H9 (cell line): ENCODE data around the gene NCKAP5. TPM values are rescaled to one million over a fixed set of nuclear protein-coding genes. Genes with fewer than 3 reads are reported as not detected.

Experiments used
- DNase-seq: peaks from one replicate; pipeline ENCODE4 v3.0.0-alpha.2; 2017
- H2AFZ ChIP-seq: one replicate; pipeline ENCODE4 v1.6.1; 2013; ENCODE audit warnings: mild to moderate bottlenecking, low read length, control low read depth, moderate library complexity
- H2AK5ac ChIP-seq: 2 replicates; pipeline ENCODE4 v1.6.1; 2013; ENCODE audit warnings: low read length, control low read depth, mixed read lengths; ENCODE audit not compliant: insufficient read length
- H2BK120ac ChIP-seq: one replicate; pipeline ENCODE4 v1.6.1; 2013; ENCODE audit warnings: low read depth, mild to moderate bottlenecking, low read length, control low read depth, inconsistent platforms; ENCODE audit not compliant: poor library complexity, severe bottlenecking
- H2BK12ac ChIP-seq: 2 replicates; pipeline ENCODE4 v1.6.1; 2013; ENCODE audit warnings: low read length, control low read depth, mixed read lengths, low read depth; ENCODE audit not compliant: insufficient read length
- H2BK15ac ChIP-seq: 2 replicates; pipeline ENCODE4 v1.6.1; 2013; ENCODE audit warnings: low read depth, low read length, control low read depth
- H2BK20ac ChIP-seq: one replicate; pipeline ENCODE4 v1.6.1; 2013; ENCODE audit warnings: low read depth, mild to moderate bottlenecking, low read length, control low read depth, inconsistent platforms; ENCODE audit not compliant: poor library complexity, severe bottlenecking
- H2BK5ac ChIP-seq: 2 replicates; pipeline ENCODE4 v1.6.1; 2013; ENCODE audit warnings: low read length, control low read depth, mixed read lengths; ENCODE audit not compliant: insufficient read length
- H3K14ac ChIP-seq: 2 replicates; pipeline ENCODE4 v1.6.1; 2013; ENCODE audit warnings: low read length, control low read depth; ENCODE audit not compliant: insufficient read depth
- H3K18ac ChIP-seq: 2 replicates; pipeline ENCODE4 v1.6.1; 2013; ENCODE audit warnings: low read depth, mild to moderate bottlenecking, mixed read lengths, low read length, control low read depth; ENCODE audit not compliant: insufficient read length
- H3K23ac ChIP-seq: 2 replicates; pipeline ENCODE4 v1.6.1; 2013; ENCODE audit warnings: low read length, control low read depth, mixed read lengths, low read depth; ENCODE audit not compliant: insufficient read length
- H3K23me2 ChIP-seq: 2 replicates; pipeline ENCODE4 v1.6.1; 2013; ENCODE audit warnings: low read depth, mild to moderate bottlenecking, mixed read lengths, low read length, control low read depth; ENCODE audit not compliant: insufficient read length, poor library complexity, severe bottlenecking
- H3K27ac ChIP-seq: 2 replicates; pipeline ENCODE4 v1.5.1; 2013; ENCODE audit warnings: low read length, control low read depth, mixed read lengths, low read depth; ENCODE audit not compliant: insufficient read length
- H3K27me3 ChIP-seq: 2 replicates; pipeline ENCODE4 v1.6.1; 2013; ENCODE audit warnings: low read length, control low read depth, inconsistent platforms; ENCODE audit not compliant: insufficient read depth
- H3K4ac ChIP-seq: 2 replicates; pipeline ENCODE4 v1.6.1; 2013; ENCODE audit warnings: low read depth, mild to moderate bottlenecking, control low read depth, inconsistent platforms, low read length, moderate library complexity
- H3K4me1 ChIP-seq: 2 replicates; pipeline ENCODE4 v1.6.1; 2013; ENCODE audit warnings: low read length, control low read depth, inconsistent platforms; ENCODE audit not compliant: insufficient read depth
- H3K4me2 ChIP-seq: 2 replicates; pipeline ENCODE4 v1.6.1; 2013; ENCODE audit warnings: low read length, control low read depth, mixed read lengths; ENCODE audit not compliant: insufficient read length, insufficient read depth
- H3K56ac ChIP-seq: 2 replicates; pipeline ENCODE4 v1.6.1; 2013; ENCODE audit warnings: low read depth, mild to moderate bottlenecking, mixed read lengths, low read length, control low read depth; ENCODE audit not compliant: insufficient read length
- H3K79me1 ChIP-seq: 2 replicates; pipeline ENCODE4 v1.6.1; 2013; ENCODE audit warnings: low read depth, mild to moderate bottlenecking, moderate library complexity, low read length, control low read depth, inconsistent platforms; ENCODE audit not compliant: insufficient read depth, poor library complexity, severe bottlenecking
- H3K79me2 ChIP-seq: 2 replicates; pipeline ENCODE4 v1.6.1; 2013; ENCODE audit warnings: low read length, control low read depth, inconsistent platforms; ENCODE audit not compliant: insufficient read depth
- H3K9ac ChIP-seq: 2 replicates; pipeline ENCODE4 v1.6.1; 2013; ENCODE audit warnings: low read length, control low read depth, mixed read lengths; ENCODE audit not compliant: insufficient read length; ENCODE audit errors: extremely low read depth
- H3K9me3 ChIP-seq: one replicate; pipeline ENCODE4 v1.6.1; 2013; ENCODE audit warnings: low read depth, low read length, inconsistent platforms; ENCODE audit not compliant: control insufficient read depth
- H3T11ph ChIP-seq: one replicate; pipeline ENCODE4 v1.6.1; 2013; ENCODE audit warnings: mild to moderate bottlenecking, low read length, control low read depth, inconsistent platforms
- H4K20me1 ChIP-seq: one replicate; pipeline ENCODE4 v1.6.1; 2013; ENCODE audit not compliant: control insufficient read depth, insufficient read length, insufficient read depth
- H4K5ac ChIP-seq: 2 replicates; pipeline ENCODE4 v1.6.1; 2013; ENCODE audit warnings: low read depth, mild to moderate bottlenecking, mixed read lengths, low read length, control low read depth; ENCODE audit not compliant: insufficient read length
- H4K8ac ChIP-seq: replicated peaks from 2 replicates; pipeline ENCODE4 v1.6.1; 2013; ENCODE audit warnings: low read length, control low read depth, mixed read lengths, low read depth; ENCODE audit not compliant: insufficient read length
- H4K91ac ChIP-seq: 2 replicates; pipeline ENCODE4 v1.6.1; 2013; ENCODE audit warnings: low read depth, mild to moderate bottlenecking, moderate library complexity, mixed read lengths, low read length, control low read depth; ENCODE audit not compliant: insufficient read length
- H3K27ac Mint-ChIP-seq, 3 experiments: 2 replicates in 2 of 3; 3 replicates in 1 of 3; pipeline ENCODE4 v1.8.0; 2020 to 2021; ENCODE audit warnings: mixed read lengths in 3 of 3, mild to moderate bottlenecking in 1 of 3, moderate library complexity in 1 of 3
- H3K27me3 Mint-ChIP-seq: 2 replicates; pipeline ENCODE4 v1.8.0; 2021; ENCODE audit warnings: low read depth, mild to moderate bottlenecking, moderate library complexity, mixed read lengths
- H3K36me3 Mint-ChIP-seq, 3 experiments: 2 replicates in 2 of 3; 3 replicates in 1 of 3; pipeline ENCODE4 v1.8.0; 2020 to 2021; ENCODE audit warnings: low read depth in 3 of 3, mixed read lengths in 3 of 3; ENCODE audit not compliant: insufficient read depth in 1 of 3
- H3K4me1 Mint-ChIP-seq, 2 experiments: 2 replicates each; pipeline ENCODE4 v1.8.0; 2020; ENCODE audit warnings: mixed read lengths in 2 of 2
- H3K4me3 Mint-ChIP-seq, 2 experiments: 2 replicates in 1 of 2; 3 replicates in 1 of 2; pipeline ENCODE4 v1.8.0; 2020 to 2021; ENCODE audit warnings: mild to moderate bottlenecking in 2 of 2, mixed read lengths in 2 of 2, moderate library complexity in 1 of 2
- H3K9me3 Mint-ChIP-seq, 2 experiments: 2 replicates in 1 of 2; 3 replicates in 1 of 2; pipeline ENCODE4 v1.8.0; 2020; ENCODE audit warnings: mild to moderate bottlenecking in 2 of 2, mixed read lengths in 2 of 2, moderate library complexity in 1 of 2
- CTCF ChIP-seq: fragments of 200-600 bp; sonication (generic); conservative IDR thresholded peaks from 3 replicates; pipeline ENCODE4 v1.8.0; 2021; ENCODE audit warnings: antibody characterized with exemption, mild to moderate bottlenecking
- WGBS: extraction: QIAGEN DNeasy Blood & Tissue Kit; methylation state at CpG from one replicate; pipeline ENCODE4 v1.1.7; 2013; ENCODE audit warnings: missing lambda C conversion rate, low lambda C conversion rate, mixed read lengths; ENCODE audit not compliant: insufficient read length; ENCODE audit errors: extremely low coverage; 5-methylcytosine and 5-hydroxymethylcytosine counted together
- total RNA-seq: library from RNA; stranded (reverse); gene quantifications from 2 replicates; pipeline ENCODE4 v1.2.1, GENCODE V29; 2021

Gene NCKAP5
- total RNA-seq, 1 experiment from 2014 or later, result 0.26 TPM

- Histone ChIP-seq H3K56ac (no peak overlapping the region), H2AK5ac (no peak overlapping the region), H3K79me2 (no peaks in the 10 kb centered on the region), H2BK15ac (no peak overlapping the region), H3K4ac (no peak overlapping the region), H3K27ac (no peak overlapping the region), H3K23me2 (no peaks in the 10 kb centered on the region), H3K27me3 (no peaks in the 10 kb centered on the region), H3K4me2 (no peak overlapping the region), H3K79me1 (no peaks in the 10 kb centered on the region), H2BK5ac (no peak overlapping the region), H3K14ac (no peak overlapping the region), H2BK12ac (no peak overlapping the region), H3K18ac (no peak overlapping the region), H3K4me1 (no peaks in the 10 kb centered on the region; the same call in 1 of the 2 replicates), H3K9ac (no peak overlapping the region), H4K20me1 (no peaks in the 10 kb centered on the region), H2BK20ac (no peak overlapping the region), H3K23ac (no peak overlapping the region), H4K8ac (no peak overlapping the region), H4K91ac (no peak overlapping the region), H3T11ph (no peak overlapping the region), H4K5ac (no peak overlapping the region), H2BK120ac (no peak overlapping the region), H3K9me3 (no peaks in the 10 kb centered on the region), H2AFZ (no peak overlapping the region)
- Mint-ChIP-seq H3K27ac (no peak overlapping the region), H3K4me3 (no peak overlapping the region), H3K36me3 (no peaks in the 10 kb centered on the region; a peak in 2 of 7 replicates), H3K4me1 (no peaks in the 10 kb centered on the region; a peak in 1 of 4 replicates), H3K9me3 (peaks cover 0 to 3% of the 10 kb centered on the region in 2 experiments; a peak in 2 of 5 replicates), H3K27me3 (peaks cover 3% of the 10 kb centered on the region)
- DNase-seq, result no peak
- WGBS, result no CpG with 5 or more reads among the region's 4 CpGs
- no peak for TF ChIP-seq CTCF
Measured at GRCh38 chr2:133553251-133553650, 15.0 kb downstream of the NCKAP5 start.
